ENCODE measurements around the gene DGKB. TPM values are rescaled to one million over a fixed set of nuclear protein-coding genes. Genes with fewer than 3 reads are reported as not detected.

DGKB gene
- total RNA-seq, 4 donors from 2014 or later = 0.07 to 0.95 (median 0.34) TPM

- DNase-seq (no peak), ATAC-seq (no peak)
- Histone ChIP-seq H3K27ac (no peak overlapping the region), H3K4me3 (no peak overlapping the region), H3K36me3 (no peaks in the 10 kb centered on the region), H3K4me1 (no peaks in the 10 kb centered on the region), H3K27me3 (no peaks in the 10 kb centered on the region), H3K9me3 (no peaks in the 10 kb centered on the region)
- in situ Hi-C loops (cut with MboI; ENCODE audit: low sequenced_read_pairs in 4 of 4) (no loop called here), intact Hi-C loops (cut with DNase I; ENCODE audit: low total_unique reads) (no loop called here)
- no peak for TF ChIP-seq POLR2A (IDR thresholded peaks at IDR 0.05)
- TF ChIP-seq CTCF (IDR thresholded peaks at IDR 0.05 in 4 of 5, conservative IDR thresholded peaks at IDR 0.05 in 1 of 5) = no peak
Measured at GRCh38 chr7:14666304-14666703, 236.2 kb downstream of the DGKB start.

GRCh38 chr7:14639801-14640200, 262.8 kb downstream of the DGKB start:
- no peak for DNase-seq
- Histone ChIP-seq H3K27ac (no peak overlapping the region), H3K36me3 (no peaks in the 10 kb centered on the region), H3K27me3 (no peaks in the 10 kb centered on the region), H3K9me3 (no peaks in the 10 kb centered on the region), H3K4me3 (no peak overlapping the region), H3K4me1 (no peaks in the 10 kb centered on the region)
- ATAC-seq = no peak
- no peak for TF ChIP-seq POLR2A (IDR thresholded peaks at IDR 0.05)
- no peak for TF ChIP-seq CTCF (IDR thresholded peaks at IDR 0.05 in 4 of 5, conservative IDR thresholded peaks at IDR 0.05 in 1 of 5)
- intact Hi-C loops (cut with DNase I; ENCODE audit: low total_unique reads) (no loop called here), in situ Hi-C loops (cut with MboI; ENCODE audit: low sequenced_read_pairs in 4 of 4) (no loop called here)

GRCh38 chr7:14639329-14639728, 263.2 kb downstream of the DGKB start:
- Histone ChIP-seq H3K4me1 (no peaks in the 10 kb centered on the region), H3K4me3 (no peak overlapping the region), H3K9me3 (no peaks in the 10 kb centered on the region), H3K27me3 (no peaks in the 10 kb centered on the region), H3K36me3 (no peaks in the 10 kb centered on the region), H3K27ac (no peak overlapping the region)
- in situ Hi-C loops (cut with MboI; ENCODE audit: low sequenced_read_pairs in 4 of 4) = no loop called here
- intact Hi-C loops (cut with DNase I; ENCODE audit: low total_unique reads) = no loop called here
- DNase-seq (no peak), ATAC-seq (no peak)
- no peak for TF ChIP-seq CTCF (IDR thresholded peaks at IDR 0.05 in 4 of 5, conservative IDR thresholded peaks at IDR 0.05 in 1 of 5)

GRCh38 chr7:14637968-14638367, 264.6 kb downstream of the DGKB start:
- Histone ChIP-seq H3K36me3 (no peaks in the 10 kb centered on the region), H3K4me1 (no peaks in the 10 kb centered on the region), H3K27me3 (no peaks in the 10 kb centered on the region), H3K9me3 (no peaks in the 10 kb centered on the region), H3K27ac (no peak overlapping the region), H3K4me3 (no peak overlapping the region)
- TF ChIP-seq CTCF (IDR thresholded peaks at IDR 0.05 in 4 of 5, conservative IDR thresholded peaks at IDR 0.05 in 1 of 5) (no peak), POLR2A (IDR thresholded peaks at IDR 0.05) (no peak)
- no peak for DNase-seq
- in situ Hi-C loops (cut with MboI; ENCODE audit: low sequenced_read_pairs in 4 of 4) (no loop called here), intact Hi-C loops (cut with DNase I; ENCODE audit: low total_unique reads) (no loop called here)
- no peak for ATAC-seq

- TF ChIP-seq CTCF (IDR thresholded peaks at IDR 0.05 in 4 of 5, conservative IDR thresholded peaks at IDR 0.05 in 1 of 5) (no peak), POLR2A (IDR thresholded peaks at IDR 0.05) (no peak)
- in situ Hi-C loops (cut with MboI; ENCODE audit: low sequenced_read_pairs in 4 of 4) = no loop called here
- intact Hi-C loops (cut with DNase I; ENCODE audit: low total_unique reads) = no loop called here
Measured at GRCh38 chr7:14635955-14636354, 266.6 kb downstream of the DGKB start.

More at GRCh38 chr7:14635955-14636354, 266.6 kb downstream of the DGKB start:
- no peak for DNase-seq
- Histone ChIP-seq H3K9me3 (no peaks in the 10 kb centered on the region), H3K4me1 (no peaks in the 10 kb centered on the region), H3K27me3 (no peaks in the 10 kb centered on the region), H3K27ac (no peak overlapping the region), H3K36me3 (no peaks in the 10 kb centered on the region), H3K4me3 (no peak overlapping the region)
- ATAC-seq = no peak
